Fibroblast of the aortic adventitia (primary cell): Measurements from ENCODE around the gene PLEKHJ1. TPM values are rescaled to one million over a fixed set of nuclear protein-coding genes. Genes with fewer than 3 reads are reported as not detected.
A peak's percentile ranks its signal among the peaks of the same experiment; 100 is the strongest.

Experiments
- DNase-seq: peaks from one replicate; pipeline ENCODE4 v3.0.0-alpha.2; 2010; ENCODE audit warnings: low read depth
- H3K4me3 ChIP-seq: 2 replicates; pipeline ENCODE4 v1.5.1; 2011; ENCODE audit warnings: low read depth, mild to moderate bottlenecking, control low read depth, low read length, moderate library complexity
- total RNA-seq: library from RNA; depleted of rRNA; stranded (reverse); fragments of >200 nt; gene quantifications from 2 replicates; pipeline ENCODE4 v1.2.3, GENCODE V29; 2012; ENCODE audit warnings: low replicate concordance
- TF ChIP-seq, protein P1 (sequence below): IDR thresholded peaks from 2 replicates; pipeline ENCODE4 v1.5.1; 2011; ENCODE audit warnings: mild to moderate bottlenecking, low read length, control low read depth, inconsistent platforms; ENCODE audit not compliant: insufficient read depth

Gene PLEKHJ1
- total RNA-seq, 1 donor = 33.4 TPM

DNA sequence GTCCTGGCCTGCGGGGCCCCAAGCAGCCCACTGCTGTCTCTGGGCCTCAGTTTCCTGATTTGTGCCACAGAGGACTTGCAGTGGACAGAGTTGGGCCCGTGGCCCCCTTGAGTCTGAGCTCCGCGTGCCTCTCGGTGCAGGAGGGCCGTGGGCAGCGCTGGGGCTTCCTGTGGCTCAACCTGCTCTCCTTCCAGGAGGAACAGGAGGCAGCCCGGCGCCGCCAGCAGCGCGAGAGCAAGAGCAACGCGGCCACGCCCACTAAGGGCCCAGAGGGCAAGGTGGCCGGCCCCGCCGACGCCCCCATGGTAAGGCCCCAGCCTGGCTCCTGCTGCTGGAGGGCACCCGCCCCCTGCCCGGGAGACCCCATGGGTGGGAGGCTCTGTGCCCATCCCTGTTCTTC is 25.9 kb downstream of the PLEKHJ1 start:
- TF ChIP-seq, protein P1, sequence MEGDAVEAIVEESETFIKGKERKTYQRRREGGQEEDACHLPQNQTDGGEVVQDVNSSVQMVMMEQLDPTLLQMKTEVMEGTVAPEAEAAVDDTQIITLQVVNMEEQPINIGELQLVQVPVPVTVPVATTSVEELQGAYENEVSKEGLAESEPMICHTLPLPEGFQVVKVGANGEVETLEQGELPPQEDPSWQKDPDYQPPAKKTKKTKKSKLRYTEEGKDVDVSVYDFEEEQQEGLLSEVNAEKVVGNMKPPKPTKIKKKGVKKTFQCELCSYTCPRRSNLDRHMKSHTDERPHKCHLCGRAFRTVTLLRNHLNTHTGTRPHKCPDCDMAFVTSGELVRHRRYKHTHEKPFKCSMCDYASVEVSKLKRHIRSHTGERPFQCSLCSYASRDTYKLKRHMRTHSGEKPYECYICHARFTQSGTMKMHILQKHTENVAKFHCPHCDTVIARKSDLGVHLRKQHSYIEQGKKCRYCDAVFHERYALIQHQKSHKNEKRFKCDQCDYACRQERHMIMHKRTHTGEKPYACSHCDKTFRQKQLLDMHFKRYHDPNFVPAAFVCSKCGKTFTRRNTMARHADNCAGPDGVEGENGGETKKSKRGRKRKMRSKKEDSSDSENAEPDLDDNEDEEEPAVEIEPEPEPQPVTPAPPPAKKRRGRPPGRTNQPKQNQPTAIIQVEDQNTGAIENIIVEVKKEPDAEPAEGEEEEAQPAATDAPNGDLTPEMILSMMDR = no peak
- no peak overlapping the region for H3K4me3 ChIP-seq
- no peak for DNase-seq

DNA sequence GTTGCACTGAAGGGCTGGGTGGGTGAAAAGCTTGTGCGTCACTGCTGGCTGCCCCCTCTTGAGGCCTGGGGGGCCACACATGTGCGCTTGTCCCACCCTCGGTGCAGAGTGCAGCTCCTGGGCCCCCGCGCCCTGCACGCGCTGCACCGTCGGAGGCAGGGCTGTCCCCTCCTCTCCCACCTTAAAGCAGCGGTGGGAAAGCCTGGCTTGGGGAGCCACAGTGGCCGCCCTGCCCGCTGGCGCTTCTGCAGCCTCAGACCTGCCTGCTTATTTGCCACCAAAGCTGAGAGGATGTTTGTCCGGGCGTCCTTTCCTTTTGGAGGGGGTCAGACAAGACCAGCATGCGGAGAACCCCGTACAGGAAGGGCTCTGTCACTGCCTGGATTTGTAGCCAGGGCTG is 26.7 kb downstream of the PLEKHJ1 start:
- TF ChIP-seq, protein P1 = no peak
- no peak overlapping the region for H3K4me3 ChIP-seq
- no peak for DNase-seq

DNA sequence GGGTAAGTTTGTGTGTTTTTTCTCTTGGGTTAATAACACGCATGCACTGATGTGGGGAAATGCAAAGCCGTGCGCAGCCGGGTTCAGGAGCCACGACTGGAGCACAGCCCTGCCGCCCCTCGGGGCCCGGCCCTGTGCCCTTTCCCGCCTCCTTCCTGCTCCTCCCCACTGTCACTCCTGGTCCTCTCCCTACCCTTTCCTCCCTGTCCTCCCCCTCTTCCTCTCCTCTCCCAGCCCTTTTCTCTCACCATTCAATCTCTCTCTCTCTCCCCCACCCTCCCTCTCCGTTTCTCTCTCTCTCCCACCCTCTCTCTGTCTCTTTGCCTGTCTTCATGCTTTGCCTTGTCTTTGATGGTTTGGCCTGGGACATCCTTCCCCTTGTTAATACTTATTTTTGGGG is 27.2 kb downstream of the PLEKHJ1 start:
- no peak overlapping the region for H3K4me3 ChIP-seq
- TF ChIP-seq, protein P1 = no peak
- DNase-seq = no peak

DNA sequence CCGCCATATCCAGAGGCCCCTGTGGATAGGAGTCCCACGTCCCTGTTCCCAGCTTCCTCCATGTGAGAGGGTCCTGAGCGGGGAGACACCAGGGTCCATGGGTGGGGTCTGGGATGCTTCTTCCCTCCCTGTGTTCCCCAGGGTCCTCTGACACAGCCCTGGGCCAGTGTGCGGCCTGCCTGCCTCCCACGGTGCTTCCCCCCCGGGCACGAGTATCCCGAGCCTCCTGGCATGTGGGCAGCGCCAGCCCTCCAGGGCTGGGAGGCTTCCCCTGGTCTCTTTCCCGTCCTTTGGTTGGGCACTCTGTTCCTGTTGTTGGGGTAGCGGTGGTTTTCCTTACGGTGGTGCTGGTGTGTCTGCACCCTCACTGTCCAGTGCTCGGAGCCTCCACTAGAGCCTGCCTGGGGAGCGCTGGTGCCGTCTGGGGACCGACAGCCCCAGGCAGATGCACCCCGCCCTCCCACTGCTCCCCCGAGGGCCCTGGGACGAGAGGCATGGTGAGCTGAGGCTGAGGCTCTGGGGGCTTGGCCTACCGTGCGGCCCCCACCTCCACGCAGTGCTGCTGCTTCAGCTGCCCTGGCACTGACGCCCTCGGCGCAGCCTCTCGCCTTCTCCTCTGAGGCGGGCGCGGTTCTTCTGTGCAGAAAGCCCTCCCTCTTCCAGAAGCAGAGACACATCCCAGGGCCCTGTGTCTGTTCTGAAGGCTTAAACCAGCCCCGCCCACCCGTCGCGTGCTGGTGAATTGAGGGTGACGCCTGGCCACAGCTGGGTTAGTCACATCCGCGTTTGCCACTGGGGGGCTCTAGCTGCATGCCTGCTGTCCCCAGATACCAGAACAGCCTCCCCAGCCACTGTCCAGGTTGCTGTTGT is 27.9 kb downstream of the PLEKHJ1 start:
- DNase-seq = peak; percentile 81
- no peak overlapping the region for H3K4me3 ChIP-seq
- TF ChIP-seq, protein P1 = peak; percentile 27

DNA sequence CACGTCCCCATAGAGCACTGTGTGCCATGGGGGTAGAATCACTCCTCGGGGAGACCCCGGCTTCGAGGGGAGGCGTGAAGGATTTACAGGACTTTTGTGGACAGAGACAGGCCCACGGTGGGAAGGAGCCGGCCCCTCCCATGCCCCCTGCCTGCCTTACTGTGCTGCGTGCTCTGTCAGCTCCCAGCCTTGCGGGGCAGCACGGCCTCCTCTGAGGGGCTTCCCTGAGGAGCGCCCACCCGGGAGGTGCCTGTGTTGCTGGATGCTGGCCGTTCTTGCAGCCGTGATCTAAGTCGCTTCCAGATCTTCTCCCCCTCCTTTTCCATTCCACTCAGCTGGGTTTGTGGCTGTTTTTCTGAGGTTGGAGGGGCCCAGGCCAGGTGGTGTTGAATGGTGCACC is 29.1 kb downstream of the PLEKHJ1 start:
- H3K4me3 ChIP-seq = no peak overlapping the region
- no peak for DNase-seq
- TF ChIP-seq, protein P1 = no peak

DNA sequence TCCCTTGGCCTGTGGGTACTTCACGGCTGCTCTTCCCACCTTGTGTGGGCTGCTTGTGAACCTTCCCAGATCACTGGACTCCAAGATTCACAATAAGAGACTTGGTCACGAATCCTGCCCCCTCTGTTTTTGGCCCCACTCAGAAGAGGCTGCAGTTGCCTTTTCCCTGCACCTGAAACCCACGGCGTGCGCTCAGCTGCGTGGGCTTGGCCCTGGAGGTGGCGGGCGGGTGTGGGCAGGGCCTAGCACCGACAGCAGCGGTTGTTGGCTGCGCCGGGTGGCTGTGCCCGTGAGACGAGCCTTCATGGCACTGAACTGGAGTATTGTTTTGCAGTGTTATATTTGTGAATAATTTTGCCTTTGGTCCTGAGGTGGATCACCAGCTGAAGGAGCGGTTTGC is 33.8 kb downstream of the PLEKHJ1 start:
- DNase-seq = no peak
- no peak overlapping the region for H3K4me3 ChIP-seq
- TF ChIP-seq, protein P1 = no peak
